GM21528 (cell line): ENCODE measurements around the gene DIDO1.
"Not testable (repeated sequence)": the region's sequence is repeated elsewhere in the genome, so short reads cannot be mapped to it uniquely, and the experiment has no call there.

Experiments used
- ATAC-seq: cut with Tn5 transposase; IDR thresholded peaks from one replicate; pipeline ENCODE4 v1.9.1; 2021; ENCODE audit warnings: mild to moderate bottlenecking, moderate library complexity; ENCODE audit not compliant: unreplicated experiment, low FRiP score

The DIDO1 gene

GRCh38 chr20:62882426-62882825 is 43.9 kb downstream of the DIDO1 start:
- ATAC-seq = no peak

GRCh38 chr20:62881662-62882395 is 44.5 kb downstream of the DIDO1 start:
- no peak for ATAC-seq

GRCh38 chr20:62880935-62881661 is 45.2 kb downstream of the DIDO1 start:
- no peak for ATAC-seq

GRCh38 chr20:62880147-62880934 is 46.0 kb downstream of the DIDO1 start:
- ATAC-seq = no peak

- ATAC-seq = no peak
These were observed 46.8 kb downstream of the DIDO1 start for GRCh38 chr20:62879275-62880146.

GRCh38 chr20:62878244-62879038 is 47.9 kb downstream of the DIDO1 start:
- ATAC-seq = no peak

GRCh38 chr20:62876902-62877816 is 49.1 kb downstream of the DIDO1 start:
- ATAC-seq = no peak

- ATAC-seq = no peak
These were observed 49.8 kb downstream of the DIDO1 start for GRCh38 chr20:62876501-62876901.

- no peak for ATAC-seq
These were observed 50.6 kb downstream of the DIDO1 start for GRCh38 chr20:62875419-62876361.

- ATAC-seq = no peak
These were observed 51.4 kb downstream of the DIDO1 start for GRCh38 chr20:62874964-62875344.

GRCh38 chr20:62873681-62874031 is 52.6 kb downstream of the DIDO1 start:
- ATAC-seq = not testable (repeated sequence)

GRCh38 chr20:62873280-62873679 is 53.0 kb downstream of the DIDO1 start:
- ATAC-seq = no peak

GRCh38 chr20:62872862-62873261 is 53.4 kb downstream of the DIDO1 start:
- no peak for ATAC-seq

- no peak for ATAC-seq
These were observed 54.0 kb downstream of the DIDO1 start for GRCh38 chr20:62872184-62872847.

GRCh38 chr20:62864207-62864606 is 62.1 kb downstream of the DIDO1 start:
- no peak for ATAC-seq

GRCh38 chr20:62861726-62862336 is 64.5 kb downstream of the DIDO1 start, which contains the start of gene TCFL5:
Gene TCFL5, minus strand, starts transcription at chr20:62861822. Its CDS starts 152 bp downstream, at chr20:62861670.
- ATAC-seq = peak; percentile 57
